ENCODE data around the gene CREB5.
"Not testable (repeated sequence)": the region's sequence is repeated elsewhere in the genome, so short reads cannot be mapped to it uniquely, and the experiment has no call there.

Gene CREB5

DNA sequence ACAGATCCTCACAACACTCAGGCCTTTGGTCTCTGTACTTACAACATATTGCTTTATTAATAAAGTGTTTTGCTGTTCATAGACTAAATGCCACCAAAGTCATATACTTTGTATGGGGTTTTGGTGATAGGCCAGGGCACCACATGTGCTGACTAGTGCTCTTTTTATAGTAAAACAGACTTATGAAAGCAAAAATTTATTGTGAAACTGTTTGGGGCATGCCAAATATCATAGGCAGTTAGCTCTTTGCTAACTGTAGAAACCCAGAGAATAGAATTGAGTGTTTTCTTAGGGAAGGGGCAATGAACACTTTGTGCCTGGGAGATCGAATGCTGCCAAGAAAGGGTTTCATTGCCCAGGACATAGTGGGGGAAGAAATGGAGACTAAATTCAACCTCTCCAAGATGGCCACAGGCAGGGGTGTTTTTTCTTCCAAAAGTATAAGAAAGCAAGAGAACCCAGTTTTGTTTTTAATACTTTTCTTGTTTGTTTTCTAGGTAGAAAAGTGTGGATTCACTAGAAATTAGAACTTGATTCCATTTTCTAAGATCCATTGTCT is 403.1 kb downstream of the CREB5 start:
- no peak for DNase-seq (ENCODE audit: low read depth)

DNA sequence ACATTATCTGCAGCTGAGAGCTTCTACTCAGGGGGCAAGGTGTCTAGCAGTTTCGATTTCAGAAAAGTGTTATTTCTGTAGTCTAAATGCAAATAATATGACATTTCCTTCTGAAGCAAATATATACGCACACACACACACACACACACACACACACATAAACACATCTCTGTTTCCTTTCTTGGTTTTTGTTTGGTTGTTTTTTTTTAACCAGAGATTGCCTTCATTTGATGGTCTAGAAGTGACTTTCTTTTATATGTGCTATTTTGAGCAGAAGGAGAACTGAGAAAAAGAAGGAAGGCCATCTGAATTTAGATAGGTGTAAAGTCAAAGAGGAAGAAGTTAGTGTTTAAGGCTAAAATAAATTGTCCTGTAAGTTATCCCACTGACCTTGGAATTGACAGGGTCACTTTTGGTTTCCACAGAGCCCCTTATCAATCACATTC is 403.6 kb downstream of the CREB5 start:
- no peak for DNase-seq (ENCODE audit: low read depth)

DNA sequence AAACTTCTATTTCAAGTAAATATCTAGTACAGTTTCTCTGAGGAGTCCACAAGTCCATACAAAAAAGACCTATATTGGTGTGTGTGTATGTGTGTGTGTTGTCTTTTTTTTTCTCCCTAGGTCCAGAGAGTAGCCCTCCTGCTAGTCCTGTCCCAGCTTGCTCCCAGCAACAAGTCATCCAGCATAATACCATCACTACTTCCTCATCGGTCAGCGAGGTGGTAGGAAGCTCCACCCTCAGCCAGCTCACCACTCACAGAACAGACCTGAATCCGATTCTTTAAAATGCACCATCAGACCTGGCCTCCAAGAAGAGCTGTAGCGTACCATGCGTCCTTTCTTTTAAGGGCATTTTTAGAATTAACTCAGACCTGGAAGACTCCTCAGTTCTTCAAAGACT is 406.7 kb downstream of the CREB5 start:
- no peak for DNase-seq (ENCODE audit: low read depth)

DNA sequence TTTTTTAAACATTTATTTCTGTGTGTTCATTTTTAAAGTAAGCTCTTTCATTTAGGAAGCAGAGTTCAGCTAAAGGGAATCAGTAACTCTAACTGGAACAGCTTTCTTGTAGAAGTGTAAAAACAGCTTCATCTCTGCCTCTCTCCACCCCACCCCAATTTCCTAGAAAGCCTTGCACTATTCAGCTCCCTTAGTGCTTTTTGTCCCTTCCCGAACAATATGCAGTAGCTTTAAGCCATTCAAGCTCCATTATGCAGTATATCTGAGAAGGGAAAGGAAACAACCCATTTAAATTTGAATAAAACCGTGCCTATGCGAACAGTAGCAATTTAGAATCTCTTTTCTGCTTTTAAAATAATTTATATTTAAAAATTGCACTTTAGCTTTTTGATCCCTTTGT is 411.3 kb downstream of the CREB5 start:
- no peak for DNase-seq (ENCODE audit: low read depth)

DNA sequence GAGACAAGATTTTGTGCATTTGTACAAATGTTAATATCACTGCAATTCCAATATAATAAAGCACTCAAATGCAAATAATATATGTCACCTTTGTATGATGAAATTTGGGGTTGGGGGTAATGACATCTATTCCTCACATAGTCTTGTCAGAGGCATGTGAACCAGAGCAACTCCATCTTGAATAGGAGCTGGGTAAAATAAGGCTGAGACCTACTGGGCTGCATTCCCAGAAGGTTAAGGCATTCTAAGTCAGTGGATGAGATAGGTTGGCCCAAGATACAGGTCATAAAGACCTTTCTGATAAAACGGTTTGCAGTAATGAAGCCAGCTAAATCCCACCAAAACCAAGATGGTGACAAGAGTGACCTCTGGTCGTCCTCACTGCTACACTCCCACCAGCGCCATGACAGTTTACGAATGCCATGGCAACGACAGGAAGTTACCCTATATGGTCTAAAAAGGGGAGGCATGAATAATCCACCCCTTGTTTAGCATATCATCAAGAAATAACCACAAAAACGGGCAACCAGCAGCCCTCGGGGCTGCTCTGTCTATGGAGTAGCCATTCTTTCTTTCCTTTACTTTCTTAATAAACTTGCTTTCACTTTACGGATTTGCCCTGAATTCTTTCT is 413.6 kb downstream of the CREB5 start:
- not testable (repeated sequence) for DNase-seq (ENCODE audit: low read depth)

DNA sequence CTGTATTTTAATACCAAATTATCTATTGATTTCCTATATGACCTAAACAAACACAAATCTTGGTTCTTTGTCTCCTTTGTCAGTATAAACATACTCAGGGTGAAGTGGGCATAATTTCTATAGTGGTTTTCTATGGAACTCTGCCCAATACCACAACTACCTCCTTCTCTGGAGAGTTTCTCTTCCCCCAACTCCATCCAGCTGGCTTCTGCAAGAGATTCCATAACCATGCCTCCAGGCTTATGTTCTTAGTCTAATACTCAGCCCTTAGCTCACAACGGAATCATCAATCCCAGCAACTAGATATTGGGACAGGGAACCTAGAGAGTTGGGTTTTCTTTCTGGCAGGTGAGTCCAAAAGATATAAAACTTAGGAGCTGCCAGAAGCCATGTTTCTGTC is 418.5 kb downstream of the CREB5 start:
- no peak for DNase-seq (ENCODE audit: low read depth)

DNA sequence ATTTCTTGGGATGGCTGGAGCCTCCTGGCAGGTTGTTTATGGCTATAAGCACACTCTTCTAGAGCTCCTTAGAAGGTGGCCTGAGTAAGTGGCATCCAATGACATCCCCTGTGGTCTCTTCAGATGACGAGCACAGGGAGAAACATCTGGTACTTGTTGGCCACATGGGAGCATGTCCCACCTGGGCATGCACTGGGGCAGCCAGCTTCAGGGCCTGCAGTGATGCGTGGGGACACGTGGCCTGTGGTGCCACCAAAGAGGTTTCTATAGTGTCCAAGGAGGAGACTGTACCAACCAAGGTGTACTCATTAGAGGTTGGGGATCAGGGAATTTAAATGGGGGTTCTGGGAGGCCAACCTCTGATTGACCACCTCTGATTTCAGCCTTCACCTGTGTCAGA is 420.4 kb downstream of the CREB5 start:
- no peak for DNase-seq (ENCODE audit: low read depth)

DNA sequence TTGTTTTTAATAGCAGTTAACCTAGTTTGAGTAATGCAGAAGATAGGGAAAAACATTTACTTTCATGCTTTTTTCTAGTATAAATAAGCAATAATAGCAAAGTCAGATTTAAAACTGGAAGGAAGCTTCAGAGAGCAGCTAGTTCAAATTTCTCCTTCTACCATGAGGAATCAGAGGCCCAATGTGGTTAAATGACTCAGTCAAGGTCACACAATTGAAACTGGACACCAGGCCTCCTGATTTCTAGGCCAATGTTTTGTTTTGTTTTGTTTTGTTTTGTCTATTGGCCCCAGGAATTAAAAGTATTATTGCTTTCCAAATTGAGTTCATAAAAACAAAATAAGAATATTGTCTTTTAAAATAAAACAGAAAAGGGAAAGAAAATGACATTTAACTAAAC is 423.5 kb downstream of the CREB5 start:
- DNase-seq (ENCODE audit: low read depth), result no peak

DNA sequence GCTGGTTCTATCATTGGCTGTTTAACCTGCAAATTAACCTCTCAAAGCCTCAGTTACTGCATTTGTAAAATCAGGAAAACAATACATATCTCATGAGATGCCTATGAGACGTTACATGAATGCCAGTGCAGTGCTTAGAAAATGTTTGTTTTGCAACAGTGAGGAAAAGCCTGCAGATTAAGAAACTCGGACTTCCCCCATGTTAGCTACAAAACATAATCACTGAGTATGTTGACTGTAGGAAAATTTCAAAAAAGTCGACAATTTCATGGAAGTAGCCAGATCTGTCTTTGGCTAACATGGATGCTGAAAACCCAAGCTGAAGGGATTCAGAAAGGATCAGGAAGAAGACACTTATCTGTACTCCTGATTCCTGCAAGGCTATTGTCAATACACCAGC is 424.4 kb downstream of the CREB5 start:
- no peak for DNase-seq (ENCODE audit: low read depth)

DNA sequence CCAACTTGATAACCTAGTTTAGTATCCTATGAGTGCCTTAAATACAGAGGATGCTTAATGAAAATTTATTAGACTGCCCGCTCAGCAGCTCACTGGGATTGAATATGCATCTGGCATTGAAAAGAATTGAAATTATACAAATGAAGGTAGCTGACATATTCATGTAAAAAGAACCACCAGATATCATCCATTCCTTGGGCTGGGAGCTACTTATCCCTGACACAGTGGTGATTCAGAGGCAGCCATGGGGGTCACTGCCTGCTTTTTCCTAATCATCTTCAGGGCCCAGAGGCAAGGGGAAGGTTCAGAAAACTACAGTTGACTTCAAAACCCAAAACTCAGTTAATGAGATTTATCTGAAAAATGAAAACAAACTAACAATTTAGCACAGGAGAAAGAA is 424.9 kb downstream of the CREB5 start:
- DNase-seq (ENCODE audit: low read depth), result no peak

DNA sequence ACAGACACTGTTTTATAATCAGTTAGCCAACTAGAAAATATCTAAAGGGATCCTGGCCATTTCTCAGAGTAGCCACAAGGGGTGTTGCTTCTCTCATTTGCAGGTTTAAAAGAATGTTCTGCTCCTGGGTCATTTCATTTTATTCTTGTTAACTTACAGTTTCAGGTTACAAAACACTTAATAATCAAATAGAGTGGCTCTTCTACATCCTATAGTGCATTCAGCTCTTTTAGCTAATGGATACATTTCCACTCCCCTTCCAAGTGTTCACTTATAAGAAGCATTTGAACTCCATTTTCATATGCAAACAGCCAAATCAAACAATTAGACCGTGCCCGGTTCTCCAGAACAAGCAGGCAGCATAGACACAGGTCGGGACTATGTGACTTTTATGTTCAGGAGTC is 428.3 kb downstream of the CREB5 start:
- DNase-seq (ENCODE audit: low read depth), result no peak

DNA sequence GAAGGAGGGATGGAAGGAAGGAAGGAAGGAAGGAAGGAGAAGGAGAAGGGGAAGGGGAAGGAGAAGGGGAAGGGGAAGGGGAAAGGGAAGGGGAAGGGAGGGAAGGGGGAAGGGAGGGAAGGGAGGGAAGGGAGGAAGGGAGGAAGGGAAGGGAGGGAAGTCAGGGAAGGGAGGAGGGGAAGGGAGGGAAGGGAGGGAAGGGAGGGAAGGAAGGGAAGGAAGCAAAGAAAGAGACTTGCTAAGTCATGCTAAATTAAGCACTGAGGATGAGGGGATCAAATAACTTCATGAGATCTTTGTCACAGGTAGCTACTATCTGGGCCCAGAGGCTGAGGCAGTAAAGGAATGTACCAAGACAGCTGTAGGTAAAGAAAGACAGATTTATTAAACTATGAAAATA is 429.4 kb downstream of the CREB5 start:
- DNase-seq (ENCODE audit: low read depth), result no peak

DNA sequence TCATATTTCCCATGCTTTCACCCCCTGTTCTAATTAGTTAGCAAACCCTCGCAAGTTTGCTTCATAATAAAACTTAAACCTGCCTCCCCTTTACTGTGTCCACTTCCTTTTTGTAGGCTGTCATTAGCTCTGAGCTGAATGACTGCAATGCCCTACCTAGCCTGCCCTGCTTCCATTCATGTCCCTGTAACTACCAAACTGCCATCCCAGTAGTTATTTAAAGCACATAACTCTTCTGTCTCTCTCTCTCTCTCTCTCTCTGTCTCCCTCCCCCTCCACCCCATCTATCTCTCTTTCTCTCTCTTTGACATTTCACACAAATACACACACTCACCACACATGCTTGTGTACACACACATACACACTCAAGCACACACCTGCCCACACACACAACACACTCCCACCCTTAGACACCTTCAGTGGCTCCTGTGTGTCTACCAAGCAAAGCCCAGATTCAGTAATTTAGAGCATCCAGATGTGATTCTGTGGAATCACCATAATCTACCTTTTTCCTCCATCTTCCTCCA is 430.5 kb downstream of the CREB5 start:
- DNase-seq (ENCODE audit: low read depth), result no peak

DNA sequence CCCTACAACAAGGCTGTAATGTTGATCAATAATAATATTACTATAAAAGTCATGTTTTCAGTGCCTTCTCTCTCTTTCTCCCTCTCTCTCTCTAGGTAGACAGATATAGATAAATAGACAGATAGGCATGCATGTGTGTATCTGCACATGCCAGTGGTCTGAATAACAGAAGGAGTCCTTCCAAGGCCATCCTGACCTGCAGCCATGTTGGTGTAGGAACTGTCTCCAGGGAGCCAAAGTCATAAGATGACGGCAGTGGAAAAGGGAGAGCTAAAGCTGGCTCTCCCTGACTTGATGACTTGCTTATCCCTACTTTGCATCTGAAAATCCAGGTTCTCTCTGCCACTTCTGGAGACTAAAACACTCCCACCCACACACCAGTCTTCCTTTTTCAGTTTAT is 432.8 kb downstream of the CREB5 start:
- DNase-seq (ENCODE audit: low read depth), result no peak

DNA sequence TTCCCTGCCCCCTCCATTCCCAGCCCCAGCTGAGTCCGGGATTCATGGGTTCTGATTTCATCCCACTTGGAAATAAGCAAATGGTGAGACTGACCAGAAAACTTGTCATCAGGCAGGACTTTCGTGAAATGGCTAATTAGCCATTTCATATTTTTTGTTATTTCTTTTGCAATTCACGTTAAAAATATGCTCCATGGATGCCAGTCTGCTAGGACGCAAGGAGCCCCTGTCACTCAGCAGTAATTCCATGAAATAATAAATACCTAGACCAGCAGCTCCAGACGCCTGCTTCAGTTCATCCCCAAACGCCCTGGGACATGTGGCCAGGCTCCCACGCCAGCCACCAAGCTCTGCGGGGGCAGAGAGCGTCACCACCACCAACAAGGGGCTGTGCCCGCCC is 434.9 kb downstream of the CREB5 start:
- no peak for DNase-seq (ENCODE audit: low read depth)

DNA sequence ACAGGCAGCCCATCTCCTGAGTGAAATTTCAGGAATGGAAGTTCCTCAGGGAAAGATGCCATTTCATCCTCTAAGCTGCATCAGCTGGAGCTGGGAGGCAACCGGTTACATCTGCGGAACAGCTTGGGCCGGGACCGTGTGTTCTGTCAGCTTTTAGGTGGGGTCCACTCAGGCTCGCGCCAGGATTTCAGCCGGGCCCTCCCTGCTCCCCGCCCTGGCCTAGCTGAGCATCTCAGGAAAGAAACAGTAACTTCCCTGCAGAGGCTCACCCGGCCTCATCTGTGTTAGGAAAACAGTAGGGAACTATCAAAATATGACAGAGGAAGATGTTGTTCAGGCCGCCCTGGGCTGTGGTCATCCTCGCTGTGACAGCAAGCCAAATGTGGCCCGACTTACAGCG is 435.4 kb downstream of the CREB5 start:
- no peak for DNase-seq (ENCODE audit: low read depth)

DNA sequence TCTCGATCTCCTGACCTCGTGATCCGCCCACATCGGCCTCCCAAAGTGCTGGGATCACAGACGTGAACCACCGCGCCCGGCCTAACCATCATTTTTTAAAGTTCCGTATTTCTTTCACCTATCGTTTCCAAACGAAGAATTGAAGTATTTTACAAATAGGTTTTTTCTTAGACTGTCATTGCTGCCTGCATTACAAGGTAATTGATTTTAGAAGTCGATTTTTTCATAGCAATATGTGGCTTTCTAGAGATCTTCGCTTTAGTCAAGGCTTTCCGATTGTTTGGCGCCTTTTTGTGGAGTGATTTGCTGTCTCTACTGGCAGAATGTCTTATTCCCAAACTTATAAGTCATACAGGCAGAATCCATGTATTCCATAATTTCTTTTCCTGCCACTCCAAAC is 436.6 kb downstream of the CREB5 start:
- no peak for DNase-seq (ENCODE audit: low read depth)

DNA sequence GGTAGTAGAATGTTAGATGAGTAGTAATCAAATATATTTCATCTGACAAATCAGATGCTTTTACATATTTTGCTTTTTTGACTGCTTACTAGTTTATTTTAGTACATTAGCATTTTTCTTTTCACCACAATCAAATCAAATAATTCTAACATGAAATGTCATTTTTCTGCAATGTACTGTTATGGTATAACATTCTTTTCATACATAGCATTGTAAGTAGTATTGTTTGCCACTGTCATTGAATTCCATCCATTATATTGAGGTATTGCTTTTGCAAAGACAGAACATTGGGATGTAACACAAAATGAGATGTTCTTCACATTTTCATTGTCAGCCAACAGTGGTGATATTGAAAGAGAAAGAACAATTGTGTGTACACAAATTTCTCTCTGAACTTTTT is 438.4 kb downstream of the CREB5 start:
- no peak for DNase-seq (ENCODE audit: low read depth)

DNA sequence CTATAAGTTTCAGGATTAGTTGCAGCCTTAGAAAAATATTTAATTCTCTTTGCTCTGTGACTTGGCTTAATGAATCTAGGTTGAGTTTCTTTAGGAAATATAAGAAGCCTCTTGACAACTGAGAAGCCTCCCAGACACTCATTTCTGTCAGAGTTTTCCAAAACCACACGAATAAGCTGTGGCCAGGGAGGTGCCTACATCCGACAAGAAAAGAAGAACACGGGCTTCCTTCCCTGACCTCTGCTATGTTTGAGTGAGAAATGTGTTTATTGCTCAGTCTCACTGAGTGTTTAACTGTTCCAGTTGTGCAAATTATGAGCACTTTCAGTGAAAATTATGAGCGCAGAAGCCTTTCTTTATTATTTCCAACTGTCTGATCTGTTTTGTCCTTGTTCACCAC is 440.8 kb downstream of the CREB5 start:
- DNase-seq (ENCODE audit: low read depth), result no peak

DNA sequence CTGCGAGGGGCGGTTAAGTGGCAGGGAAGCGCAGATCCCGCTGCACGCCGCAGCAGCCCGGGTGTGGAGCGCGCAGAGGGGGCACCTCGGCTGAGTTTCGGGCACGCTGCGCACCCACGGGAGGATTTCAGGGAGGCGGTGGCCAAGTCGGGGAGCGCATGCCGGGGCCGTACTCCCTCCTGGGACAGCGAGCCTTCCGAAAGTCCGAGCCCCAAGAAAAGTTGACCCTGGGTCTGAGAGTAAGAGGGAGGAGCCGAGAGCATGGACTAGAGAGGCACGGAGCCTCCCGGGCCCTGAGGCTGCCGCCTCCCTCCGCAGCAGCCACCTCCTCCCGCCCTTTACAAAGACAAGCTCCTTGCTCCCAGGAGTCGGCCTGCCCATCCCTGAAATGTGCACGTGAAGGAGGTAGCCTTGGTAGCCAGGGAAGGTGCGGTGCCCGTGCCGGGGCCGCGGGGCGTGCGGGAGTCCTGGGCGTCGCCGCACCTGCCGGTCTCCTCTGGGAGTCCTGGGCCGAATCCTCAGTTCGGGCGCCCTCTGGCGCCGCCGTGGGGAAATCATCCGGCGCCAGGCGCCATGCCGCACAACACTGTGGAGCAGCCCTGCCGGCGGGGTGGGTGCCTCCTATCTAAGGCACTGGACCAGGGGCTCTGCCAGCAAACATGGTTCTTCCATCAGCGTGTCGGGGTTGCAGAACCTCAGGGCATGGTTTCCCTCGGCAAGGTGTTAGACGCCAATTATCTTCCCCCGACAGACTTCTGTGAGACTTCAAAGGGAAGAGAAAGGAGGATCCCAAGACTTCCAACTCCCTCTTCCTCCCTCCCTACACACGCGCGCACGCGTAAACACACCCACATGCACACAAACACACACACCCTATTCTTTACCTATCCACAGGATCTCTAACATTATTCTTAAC is 441.8 kb downstream of the CREB5 start:
- peak; percentile 41 for DNase-seq (ENCODE audit: low read depth)

DNA sequence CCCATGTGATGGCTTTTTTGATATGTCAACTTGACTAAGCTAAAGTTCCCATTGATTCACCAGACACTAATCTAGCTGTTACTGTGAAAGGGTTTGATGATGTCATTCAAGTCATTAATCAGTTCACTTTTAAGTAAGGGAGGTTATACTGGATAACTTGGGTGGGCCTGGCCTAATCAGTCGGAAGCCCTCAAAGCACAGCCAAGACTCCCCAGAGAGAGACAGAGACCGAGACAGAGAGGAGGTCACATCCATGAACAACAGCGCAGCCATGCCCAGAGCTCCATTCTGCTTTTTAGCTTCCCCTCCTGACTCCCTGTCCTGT is 442.4 kb downstream of the CREB5 start:
- no peak for DNase-seq (ENCODE audit: low read depth)

DNA sequence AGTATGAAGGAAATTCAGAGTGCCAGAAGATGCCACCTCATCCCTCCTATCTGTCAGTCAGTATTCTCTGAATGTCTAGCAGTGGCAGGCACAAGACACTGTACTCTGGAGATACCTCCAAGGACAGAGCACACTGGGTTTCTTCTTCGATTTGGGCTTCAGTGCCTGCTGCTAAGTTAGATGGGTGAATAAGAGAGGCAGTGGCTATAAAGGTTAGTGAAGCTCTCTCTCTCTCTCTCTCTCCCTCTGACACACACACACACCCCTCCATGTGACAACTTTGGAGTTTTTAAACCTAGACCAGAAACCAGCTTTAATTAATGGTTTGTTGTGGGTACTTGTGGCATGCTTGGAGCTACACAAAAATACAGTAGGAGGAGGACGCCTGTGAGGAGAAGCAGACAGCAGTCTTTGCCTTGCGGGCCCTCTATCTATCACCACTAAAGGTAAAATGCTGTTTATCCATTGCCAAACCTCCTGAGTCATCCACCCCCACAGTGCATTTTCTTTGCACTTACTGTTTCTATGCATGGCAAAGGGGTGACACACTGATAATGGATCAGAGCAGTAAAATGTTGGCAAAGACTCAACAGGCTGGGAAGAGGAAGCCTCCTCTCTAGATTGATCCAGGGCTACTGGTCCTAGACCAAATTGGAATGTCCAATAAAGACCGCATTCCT is 443.4 kb downstream of the CREB5 start:
- no peak for DNase-seq (ENCODE audit: low read depth)

DNA sequence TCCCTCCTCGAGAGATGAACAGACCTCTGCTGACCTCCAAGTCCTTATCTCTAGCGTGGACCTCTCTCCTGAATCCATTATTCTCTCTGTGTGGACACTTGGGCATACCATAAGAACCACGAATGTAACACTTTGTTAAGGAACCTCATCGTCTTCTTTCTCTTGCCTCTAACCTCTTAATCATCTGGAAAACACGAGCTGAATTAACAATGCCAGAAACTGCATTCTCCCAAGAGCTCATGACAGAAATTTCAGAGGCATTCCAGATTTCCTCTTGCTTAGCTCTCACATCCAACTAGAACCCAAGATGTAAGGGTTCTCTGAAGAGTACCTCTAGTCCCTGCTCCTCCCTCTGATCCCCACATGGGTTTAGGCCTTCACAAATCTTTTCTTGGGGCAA is 444.3 kb downstream of the CREB5 start:
- no peak for DNase-seq (ENCODE audit: low read depth)
